GM18517 (cell line): ENCODE data around the gene NDP.

Experiments
- ATAC-seq: cut with Tn5 transposase; IDR thresholded peaks from one replicate; pipeline ENCODE4 v1.9.1; 2021; ENCODE audit warnings: mild to moderate bottlenecking, moderate library complexity; ENCODE audit not compliant: unreplicated experiment

NDP gene

GRCh38 chrX:43973249-43974099 is at the start of gene NDP:
Gene NDP, minus strand, starts transcription at chrX:43973390. Its CDS starts 14,745 bp downstream, at chrX:43958645.
- ATAC-seq = no peak

GRCh38 chrX:44022964-44023363 is 49.8 kb upstream of the NDP start:
- ATAC-seq = no peak

- ATAC-seq = no peak
These were observed 47.5 kb upstream of the NDP start for GRCh38 chrX:44020693-44021092.

- ATAC-seq = no peak
These were observed 46.7 kb upstream of the NDP start for GRCh38 chrX:44019911-44020310.

- ATAC-seq = no peak
These were observed 44.5 kb upstream of the NDP start for GRCh38 chrX:44017676-44018075.

- ATAC-seq = no peak
These were observed 43.7 kb upstream of the NDP start for GRCh38 chrX:44016906-44017305.

GRCh38 chrX:44012484-44013096 is 39.4 kb upstream of the NDP start:
- ATAC-seq = no peak

- no peak for ATAC-seq
These were observed 38.3 kb upstream of the NDP start for GRCh38 chrX:44011506-44011905.

GRCh38 chrX:44010626-44011025 is 37.4 kb upstream of the NDP start:
- ATAC-seq = no peak

- no peak for ATAC-seq
These were observed 32.9 kb upstream of the NDP start for GRCh38 chrX:44006081-44006480.

GRCh38 chrX:44003975-44004374 is 30.8 kb upstream of the NDP start:
- ATAC-seq = no peak

- ATAC-seq = no peak
These were observed 29.4 kb upstream of the NDP start for GRCh38 chrX:44002567-44002966.

GRCh38 chrX:43998374-43998773 is 25.2 kb upstream of the NDP start:
- no peak for ATAC-seq

- ATAC-seq = no peak
These were observed 23.3 kb upstream of the NDP start for GRCh38 chrX:43996491-43996890.

GRCh38 chrX:43986083-43986482 is 12.9 kb upstream of the NDP start:
- no peak for ATAC-seq

- no peak for ATAC-seq
These were observed 12.3 kb upstream of the NDP start for GRCh38 chrX:43985511-43985910.

GRCh38 chrX:43978226-43978625 is 5.0 kb upstream of the NDP start:
- no peak for ATAC-seq

GRCh38 chrX:43976205-43976604 is 3.0 kb upstream of the NDP start:
- no peak for ATAC-seq

GRCh38 chrX:43975796-43976195 is 2.6 kb upstream of the NDP start:
- no peak for ATAC-seq

- no peak for ATAC-seq
These were observed 1.7 kb upstream of the NDP start for GRCh38 chrX:43974741-43975465.

GRCh38 chrX:43974100-43974475 is 898 bp upstream of the NDP start:
- no peak for ATAC-seq
